Activated T-cell treated with anti-CD3 and anti-CD28 coated beads, Interleukin-2, amount 50 U/mL, for 4 hours (primary cell): ENCODE data around the gene WDR76. TPM values are rescaled to one million over a fixed set of nuclear protein-coding genes. Genes with fewer than 3 reads are reported as not detected.

Experiments
- ATAC-seq, 2 donors: fragments of 200-7000 bp; cut with Tn5 transposase; one replicate each; pipeline ENCODE4 v1.10.0; 2021
- DNase-seq: peaks from one replicate; pipeline ENCODE4 v3.0.0-alpha.2; 2020
- H3K27me3 Mint-ChIP-seq: one replicate; pipeline ENCODE4 v1.8.0; 2021; ENCODE audit warnings: low read depth, mixed read lengths
- H3K36me3 Mint-ChIP-seq: one replicate; pipeline ENCODE4 v1.8.0; 2022; ENCODE audit warnings: mixed read lengths; ENCODE audit not compliant: insufficient read depth
- H3K4me1 Mint-ChIP-seq: one replicate; pipeline ENCODE4 v1.8.0; 2021; ENCODE audit warnings: low read depth, mixed read lengths
- H3K4me3 Mint-ChIP-seq: one replicate; pipeline ENCODE4 v1.8.0; 2021; ENCODE audit warnings: mild to moderate bottlenecking, moderate library complexity, mixed read lengths
- H3K9me3 Mint-ChIP-seq: one replicate; pipeline ENCODE4 v1.8.0; 2021; ENCODE audit warnings: mixed read lengths
- total RNA-seq, 3 donors: library from RNA; stranded (reverse); gene quantifications; one replicate each; pipeline ENCODE4 v1.2.1, GENCODE V29; 2021

The WDR76 gene
- total RNA-seq, result 10 to 100 TPM; 37.1 to 44.8 (median 39.2) TPM

GRCh38 chr15:43826508-43827341 is at the start of gene WDR76:
Gene WDR76 (plus strand): TSS chr15:43827002. CDS start chr15:43827033, 31 bp downstream.
- peaks cover 8% of the 10 kb centered on the region for H3K36me3 Mint-ChIP-seq
- H3K4me3 Mint-ChIP-seq, result peak within 1 kb of the TSS; percentile 85
- H3K27me3 Mint-ChIP-seq, result no peaks in the 10 kb centered on the region
- ATAC-seq (peak; percentile 69 to 73), DNase-seq (peak; percentile 57)
- H3K4me1 Mint-ChIP-seq, result peaks cover 60% of the 10 kb centered on the region
- H3K9me3 Mint-ChIP-seq, result no peaks in the 10 kb centered on the region

- H3K36me3 Mint-ChIP-seq, result peaks cover 7% of the 10 kb centered on the region
- ATAC-seq (peak; percentile 83 to 91), DNase-seq (peak; percentile 76)
- H3K4me1 Mint-ChIP-seq, result peaks cover 23% of the 10 kb centered on the region
- H3K27me3 Mint-ChIP-seq, result no peaks in the 10 kb centered on the region
- peak overlapping the region; percentile 86 for H3K4me3 Mint-ChIP-seq
- H3K9me3 Mint-ChIP-seq, result no peaks in the 10 kb centered on the region
These were observed 49.4 kb upstream of the WDR76 start for GRCh38 chr15:43777267-43777914.

- H3K36me3 Mint-ChIP-seq, result no peaks in the 10 kb centered on the region
- ATAC-seq (no peak), DNase-seq (no peak)
- peak overlapping the region; percentile 2 for H3K4me3 Mint-ChIP-seq
- peaks cover 23% of the 10 kb centered on the region for H3K4me1 Mint-ChIP-seq
- no peaks in the 10 kb centered on the region for H3K9me3 Mint-ChIP-seq
- no peaks in the 10 kb centered on the region for H3K27me3 Mint-ChIP-seq
These were observed 47.8 kb upstream of the WDR76 start for GRCh38 chr15:43779016-43779415.

- ATAC-seq (no peak), DNase-seq (no peak)
- no peaks in the 10 kb centered on the region for H3K9me3 Mint-ChIP-seq
- peaks cover 19% of the 10 kb centered on the region for H3K4me1 Mint-ChIP-seq
- peaks cover 10% of the 10 kb centered on the region for H3K36me3 Mint-ChIP-seq
- H3K27me3 Mint-ChIP-seq, result no peaks in the 10 kb centered on the region
- no peak overlapping the region for H3K4me3 Mint-ChIP-seq
These were observed 37.4 kb upstream of the WDR76 start for GRCh38 chr15:43789409-43789808.

- Mint-ChIP-seq H3K27me3 (no peaks in the 10 kb centered on the region), H3K36me3 (peaks cover 31% of the 10 kb centered on the region), H3K9me3 (no peaks in the 10 kb centered on the region), H3K4me3 (peak within 1 kb of the TSS; percentile 98), H3K4me1 (peaks cover 40% of the 10 kb centered on the region)
- ATAC-seq, result peak; percentile 96 to 97
- DNase-seq, result peak; percentile 99
These were observed 34.6 kb upstream of the WDR76 start, which contains the start of gene SERF2 for GRCh38 chr15:43791993-43792760. Gene SERF2 (plus strand): TSS chr15:43792320. CDS start chr15:43792377, 57 bp downstream.

GRCh38 chr15:43792761-43793476 is 33.9 kb upstream of the WDR76 start:
- Mint-ChIP-seq H3K36me3 (peaks cover 31% of the 10 kb centered on the region), H3K4me1 (peaks cover 40% of the 10 kb centered on the region), H3K27me3 (no peaks in the 10 kb centered on the region), H3K9me3 (no peaks in the 10 kb centered on the region), H3K4me3 (peak overlapping the region; percentile 98)
- ATAC-seq, result no peak
- peak; percentile 34 for DNase-seq

GRCh38 chr15:43793647-43794046 is 33.2 kb upstream of the WDR76 start:
- ATAC-seq, result no peak
- peaks cover 45% of the 10 kb centered on the region for H3K4me1 Mint-ChIP-seq
- no peaks in the 10 kb centered on the region for H3K27me3 Mint-ChIP-seq
- peaks cover 35% of the 10 kb centered on the region for H3K36me3 Mint-ChIP-seq
- no peaks in the 10 kb centered on the region for H3K9me3 Mint-ChIP-seq
- peak overlapping the region; percentile 98 for H3K4me3 Mint-ChIP-seq
- DNase-seq, result no peak

GRCh38 chr15:43794269-43795037 is 32.3 kb upstream of the WDR76 start:
- Mint-ChIP-seq H3K4me3 (peak overlapping the region; percentile 98), H3K9me3 (no peaks in the 10 kb centered on the region), H3K4me1 (peaks cover 50% of the 10 kb centered on the region), H3K27me3 (no peaks in the 10 kb centered on the region), H3K36me3 (peaks cover 41% of the 10 kb centered on the region)
- DNase-seq (no peak), ATAC-seq (no peak)

- H3K36me3 Mint-ChIP-seq, result peaks cover 45% of the 10 kb centered on the region
- no peak overlapping the region for H3K4me3 Mint-ChIP-seq
These were observed 31.6 kb upstream of the WDR76 start for GRCh38 chr15:43795197-43795596.

GRCh38 chr15:43795997-43796396 is 30.8 kb upstream of the WDR76 start:
- no peak for ATAC-seq
- Mint-ChIP-seq H3K4me1 (peaks cover 59% of the 10 kb centered on the region), H3K4me3 (no peak overlapping the region), H3K27me3 (no peaks in the 10 kb centered on the region), H3K36me3 (peaks cover 51% of the 10 kb centered on the region), H3K9me3 (no peaks in the 10 kb centered on the region)
- no peak for DNase-seq

More at GRCh38 chr15:43795197-43795596, 31.6 kb upstream of the WDR76 start:
- Mint-ChIP-seq H3K27me3 (no peaks in the 10 kb centered on the region), H3K9me3 (no peaks in the 10 kb centered on the region), H3K4me1 (peaks cover 57% of the 10 kb centered on the region)
- ATAC-seq, result no peak
- DNase-seq, result no peak

GRCh38 chr15:43796566-43796965 is 30.2 kb upstream of the WDR76 start:
- ATAC-seq (no peak), DNase-seq (no peak)
- no peaks in the 10 kb centered on the region for H3K9me3 Mint-ChIP-seq
- H3K4me1 Mint-ChIP-seq, result peaks cover 61% of the 10 kb centered on the region
- H3K36me3 Mint-ChIP-seq, result peaks cover 56% of the 10 kb centered on the region
- H3K4me3 Mint-ChIP-seq, result no peak overlapping the region
- H3K27me3 Mint-ChIP-seq, result no peaks in the 10 kb centered on the region

GRCh38 chr15:43799209-43799944 is 27.4 kb upstream of the WDR76 start:
- H3K27me3 Mint-ChIP-seq, result no peaks in the 10 kb centered on the region
- peak overlapping the region; percentile 37 for H3K4me3 Mint-ChIP-seq
- peaks cover 52% of the 10 kb centered on the region for H3K36me3 Mint-ChIP-seq
- DNase-seq (no peak), ATAC-seq (no peak)
- H3K9me3 Mint-ChIP-seq, result no peaks in the 10 kb centered on the region
- peaks cover 48% of the 10 kb centered on the region for H3K4me1 Mint-ChIP-seq

GRCh38 chr15:43799945-43800285 is 26.9 kb upstream of the WDR76 start, which contains the start of gene SERINC4:
Gene SERINC4 (minus strand): TSS chr15:43800220. CDS start chr15:43799986, 234 bp downstream.
- Mint-ChIP-seq H3K9me3 (no peaks in the 10 kb centered on the region), H3K36me3 (peaks cover 48% of the 10 kb centered on the region), H3K4me1 (peaks cover 43% of the 10 kb centered on the region), H3K27me3 (no peaks in the 10 kb centered on the region), H3K4me3 (peak within 1 kb of the TSS; percentile 99)
- DNase-seq (no peak), ATAC-seq (no peak)
